ENCODE measurements around the gene BANF1. TPM values are rescaled to one million over a fixed set of nuclear protein-coding genes. Genes with fewer than 3 reads are reported as not detected.

BANF1 gene
- total and polyA plus RNA-seq, 2 of the 13 experiments (the other 11 are each of a cell fraction or from before 2014, with no cell fraction given), result 40.5 to 86.5 TPM

GRCh38 chr11:66001942-66002647, at the start of gene BANF1, which contains the start of gene EIF1AD (continued):
- TF ChIP-seq ZNF574 (CRISPR knock-in tag; IDR thresholded peaks at IDR 0.05), result peak; percentile 98
- TF ChIP-seq ZBTB38 (CRISPR knock-in tag; IDR thresholded peaks at IDR 0.05), result peak; percentile 75
- TF ChIP-seq KLF9 (CRISPR knock-in tag; IDR thresholded peaks at IDR 0.05; ENCODE audit: low read depth), result peak; percentile 72; the same call in 1 of the 2 replicates
- no peak for TF ChIP-seq BCL6 (CRISPR knock-in tag; IDR thresholded peaks at IDR 0.05)
- peak; percentile 89; the same call in 1 of the 2 replicates for TF ChIP-seq ZKSCAN8 (CRISPR knock-in tag; IDR thresholded peaks at IDR 0.05; ENCODE audit: borderline replicate concordance)
- TF ChIP-seq ZNF607 (CRISPR knock-in tag; IDR thresholded peaks at IDR 0.05; ENCODE audit: borderline replicate concordance), result peak; percentile 96; the same call in 1 of the 2 replicates
- TF ChIP-seq, protein P1, sequence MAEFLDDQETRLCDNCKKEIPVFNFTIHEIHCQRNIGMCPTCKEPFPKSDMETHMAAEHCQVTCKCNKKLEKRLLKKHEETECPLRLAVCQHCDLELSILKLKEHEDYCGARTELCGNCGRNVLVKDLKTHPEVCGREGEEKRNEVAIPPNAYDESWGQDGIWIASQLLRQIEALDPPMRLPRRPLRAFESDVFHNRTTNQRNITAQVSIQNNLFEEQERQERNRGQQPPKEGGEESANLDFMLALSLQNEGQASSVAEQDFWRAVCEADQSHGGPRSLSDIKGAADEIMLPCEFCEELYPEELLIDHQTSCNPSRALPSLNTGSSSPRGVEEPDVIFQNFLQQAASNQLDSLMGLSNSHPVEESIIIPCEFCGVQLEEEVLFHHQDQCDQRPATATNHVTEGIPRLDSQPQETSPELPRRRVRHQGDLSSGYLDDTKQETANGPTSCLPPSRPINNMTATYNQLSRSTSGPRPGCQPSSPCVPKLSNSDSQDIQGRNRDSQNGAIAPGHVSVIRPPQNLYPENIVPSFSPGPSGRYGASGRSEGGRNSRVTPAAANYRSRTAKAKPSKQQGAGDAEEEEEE (CRISPR knock-in tag; IDR thresholded peaks at IDR 0.05; ENCODE audit: borderline replicate concordance), result no peak
- TF ChIP-seq ARID2 (CRISPR knock-in tag; IDR thresholded peaks at IDR 0.05; ENCODE audit: borderline replicate concordance), result no peak
- no peak for TF ChIP-seq PLSCR1 (CRISPR knock-in tag; IDR thresholded peaks at IDR 0.05; ENCODE audit: borderline replicate concordance)
- TF ChIP-seq, protein P2, sequence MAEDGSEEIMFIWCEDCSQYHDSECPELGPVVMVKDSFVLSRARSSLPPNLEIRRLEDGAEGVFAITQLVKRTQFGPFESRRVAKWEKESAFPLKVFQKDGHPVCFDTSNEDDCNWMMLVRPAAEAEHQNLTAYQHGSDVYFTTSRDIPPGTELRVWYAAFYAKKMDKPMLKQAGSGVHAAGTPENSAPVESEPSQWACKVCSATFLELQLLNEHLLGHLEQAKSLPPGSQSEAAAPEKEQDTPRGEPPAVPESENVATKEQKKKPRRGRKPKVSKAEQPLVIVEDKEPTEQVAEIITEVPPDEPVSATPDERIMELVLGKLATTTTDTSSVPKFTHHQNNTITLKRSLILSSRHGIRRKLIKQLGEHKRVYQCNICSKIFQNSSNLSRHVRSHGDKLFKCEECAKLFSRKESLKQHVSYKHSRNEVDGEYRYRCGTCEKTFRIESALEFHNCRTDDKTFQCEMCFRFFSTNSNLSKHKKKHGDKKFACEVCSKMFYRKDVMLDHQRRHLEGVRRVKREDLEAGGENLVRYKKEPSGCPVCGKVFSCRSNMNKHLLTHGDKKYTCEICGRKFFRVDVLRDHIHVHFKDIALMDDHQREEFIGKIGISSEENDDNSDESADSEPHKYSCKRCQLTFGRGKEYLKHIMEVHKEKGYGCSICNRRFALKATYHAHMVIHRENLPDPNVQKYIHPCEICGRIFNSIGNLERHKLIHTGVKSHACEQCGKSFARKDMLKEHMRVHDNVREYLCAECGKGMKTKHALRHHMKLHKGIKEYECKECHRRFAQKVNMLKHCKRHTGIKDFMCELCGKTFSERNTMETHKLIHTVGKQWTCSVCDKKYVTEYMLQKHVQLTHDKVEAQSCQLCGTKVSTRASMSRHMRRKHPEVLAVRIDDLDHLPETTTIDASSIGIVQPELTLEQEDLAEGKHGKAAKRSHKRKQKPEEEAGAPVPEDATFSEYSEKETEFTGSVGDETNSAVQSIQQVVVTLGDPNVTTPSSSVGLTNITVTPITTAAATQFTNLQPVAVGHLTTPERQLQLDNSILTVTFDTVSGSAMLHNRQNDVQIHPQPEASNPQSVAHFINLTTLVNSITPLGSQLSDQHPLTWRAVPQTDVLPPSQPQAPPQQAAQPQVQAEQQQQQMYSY (CRISPR knock-in tag; IDR thresholded peaks at IDR 0.05), result no peak; the same call in 1 of the 2 replicates
- TF ChIP-seq ZNF331 (CRISPR knock-in tag; IDR thresholded peaks at IDR 0.05), result peak; percentile 95
- TF ChIP-seq, protein P3, sequence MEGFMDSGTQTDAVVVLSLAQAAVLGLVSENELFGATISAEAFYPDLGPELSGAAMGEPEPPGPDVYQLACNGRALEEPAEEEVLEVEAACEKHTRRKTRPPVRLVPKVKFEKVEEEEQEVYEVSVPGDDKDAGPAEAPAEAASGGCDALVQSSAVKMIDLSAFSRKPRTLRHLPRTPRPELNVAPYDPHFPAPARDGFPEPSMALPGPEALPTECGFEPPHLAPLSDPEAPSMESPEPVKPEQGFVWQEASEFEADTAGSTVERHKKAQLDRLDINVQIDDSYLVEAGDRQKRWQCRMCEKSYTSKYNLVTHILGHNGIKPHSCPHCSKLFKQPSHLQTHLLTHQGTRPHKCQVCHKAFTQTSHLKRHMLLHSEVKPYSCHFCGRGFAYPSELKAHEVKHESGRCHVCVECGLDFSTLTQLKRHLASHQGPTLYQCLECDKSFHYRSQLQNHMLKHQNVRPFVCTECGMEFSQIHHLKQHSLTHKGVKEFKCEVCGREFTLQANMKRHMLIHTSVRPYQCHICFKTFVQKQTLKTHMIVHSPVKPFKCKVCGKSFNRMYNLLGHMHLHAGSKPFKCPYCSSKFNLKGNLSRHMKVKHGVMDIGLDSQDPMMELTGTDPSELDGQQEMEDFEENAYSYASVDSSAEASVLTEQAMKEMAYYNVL (CRISPR knock-in tag; IDR thresholded peaks at IDR 0.05; ENCODE audit: borderline replicate concordance), result no peak
- TF ChIP-seq GABPA (IDR thresholded peaks at IDR 0.05; ENCODE audit: low read depth, low read length), result peak; percentile 86
- peak; percentile 98 for TF ChIP-seq GABPA (CRISPR knock-in tag; IDR thresholded peaks at IDR 0.05; ENCODE audit: low read depth)
- TF ChIP-seq PLRG1 (conservative IDR thresholded peaks at IDR 0.05), result no peak
- TF ChIP-seq, protein P4, sequence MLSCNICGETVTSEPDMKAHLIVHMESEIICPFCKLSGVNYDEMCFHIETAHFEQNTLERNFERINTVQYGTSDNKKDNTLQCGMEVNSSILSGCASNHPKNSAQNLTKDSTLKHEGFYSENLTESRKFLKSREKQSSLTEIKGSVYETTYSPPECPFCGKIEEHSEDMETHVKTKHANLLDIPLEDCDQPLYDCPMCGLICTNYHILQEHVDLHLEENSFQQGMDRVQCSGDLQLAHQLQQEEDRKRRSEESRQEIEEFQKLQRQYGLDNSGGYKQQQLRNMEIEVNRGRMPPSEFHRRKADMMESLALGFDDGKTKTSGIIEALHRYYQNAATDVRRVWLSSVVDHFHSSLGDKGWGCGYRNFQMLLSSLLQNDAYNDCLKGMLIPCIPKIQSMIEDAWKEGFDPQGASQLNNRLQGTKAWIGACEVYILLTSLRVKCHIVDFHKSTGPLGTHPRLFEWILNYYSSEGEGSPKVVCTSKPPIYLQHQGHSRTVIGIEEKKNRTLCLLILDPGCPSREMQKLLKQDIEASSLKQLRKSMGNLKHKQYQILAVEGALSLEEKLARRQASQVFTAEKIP (CRISPR knock-in tag; IDR thresholded peaks at IDR 0.05; ENCODE audit: borderline replicate concordance), result no peak

Data from HepG2 (cell line).